HK-2 (cell line): ENCODE data around the gene KYAT1.

Experiments used
- DNase-seq: peaks from one replicate; pipeline ENCODE4 v3.0.0-alpha.2; 2018; ENCODE audit not compliant: unreplicated experiment

KYAT1 gene

DNA sequence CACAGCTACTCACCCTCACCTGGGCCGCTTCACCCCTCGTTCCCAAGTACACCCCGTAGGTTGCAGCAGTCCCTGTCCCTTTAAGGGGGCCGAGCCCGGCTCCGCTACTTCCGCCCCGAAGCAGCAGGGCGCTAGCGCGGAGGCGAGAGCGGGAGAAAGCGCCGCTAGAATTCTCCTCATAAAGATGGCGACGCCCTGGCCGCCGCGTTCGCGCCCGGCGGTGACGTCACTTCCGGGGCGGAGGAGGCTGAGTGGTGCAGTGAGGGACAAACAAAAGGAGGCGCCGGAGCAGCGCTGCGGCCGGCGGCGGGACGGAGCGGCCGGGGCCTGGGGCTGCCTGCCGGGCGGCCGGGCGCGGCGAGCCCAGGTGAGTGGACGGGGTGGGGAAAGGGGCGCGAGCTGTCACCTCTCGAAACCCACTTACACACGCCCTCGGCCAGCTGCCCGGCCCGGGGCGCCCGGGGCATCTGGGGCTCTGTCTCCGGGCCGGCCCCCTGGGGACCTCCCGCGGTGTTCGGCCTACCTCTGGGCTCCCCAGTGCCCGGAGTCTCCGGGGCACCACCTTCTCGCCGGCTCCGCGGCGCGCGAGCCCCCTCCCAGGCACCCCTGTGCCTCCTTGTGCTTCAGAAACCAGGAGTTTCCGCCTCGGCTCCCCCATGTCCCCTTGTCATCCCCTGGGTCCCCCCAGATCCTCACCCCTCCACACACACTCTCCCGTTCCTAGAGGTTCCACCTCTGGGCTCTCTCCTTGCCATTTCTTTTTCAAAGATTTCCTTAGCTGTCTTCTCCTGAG lies at the start of gene KYAT1, which contains the start of gene LRRC8A:
KYAT1 (minus strand) TSS at position 67 of the 793 bp plus-strand sequence. CDS start 36,545 bp downstream, outside the sequence.
LRRC8A (plus strand) TSS at position 250 of the 793 bp plus-strand sequence. CDS start 25,032 bp downstream, outside the sequence.
- DNase-seq, result peak; percentile 97

DNA sequence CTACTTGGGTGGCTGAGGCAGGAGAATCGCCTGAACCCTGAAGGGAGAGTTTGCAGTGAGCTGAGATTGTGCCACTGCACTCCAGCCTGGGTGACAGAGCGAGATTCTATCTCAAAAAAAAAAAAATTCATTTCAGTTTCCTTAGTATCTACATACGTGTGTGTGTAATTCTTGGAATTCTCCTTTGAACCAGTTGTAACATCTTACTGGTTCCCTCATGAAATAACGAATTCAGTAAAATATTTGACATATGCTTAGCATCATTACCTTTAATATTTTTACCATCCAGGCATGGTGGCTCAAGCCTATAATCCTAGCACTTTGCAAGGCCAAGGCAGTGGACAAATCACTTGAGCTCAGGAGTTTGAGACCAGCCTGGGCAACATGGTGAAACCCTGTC lies 47.8 kb upstream of the KYAT1 start:
- no peak for DNase-seq

GRCh38 chr9:128928624-128929023 lies 46.9 kb upstream of the KYAT1 start:
- DNase-seq, result no peak

DNA sequence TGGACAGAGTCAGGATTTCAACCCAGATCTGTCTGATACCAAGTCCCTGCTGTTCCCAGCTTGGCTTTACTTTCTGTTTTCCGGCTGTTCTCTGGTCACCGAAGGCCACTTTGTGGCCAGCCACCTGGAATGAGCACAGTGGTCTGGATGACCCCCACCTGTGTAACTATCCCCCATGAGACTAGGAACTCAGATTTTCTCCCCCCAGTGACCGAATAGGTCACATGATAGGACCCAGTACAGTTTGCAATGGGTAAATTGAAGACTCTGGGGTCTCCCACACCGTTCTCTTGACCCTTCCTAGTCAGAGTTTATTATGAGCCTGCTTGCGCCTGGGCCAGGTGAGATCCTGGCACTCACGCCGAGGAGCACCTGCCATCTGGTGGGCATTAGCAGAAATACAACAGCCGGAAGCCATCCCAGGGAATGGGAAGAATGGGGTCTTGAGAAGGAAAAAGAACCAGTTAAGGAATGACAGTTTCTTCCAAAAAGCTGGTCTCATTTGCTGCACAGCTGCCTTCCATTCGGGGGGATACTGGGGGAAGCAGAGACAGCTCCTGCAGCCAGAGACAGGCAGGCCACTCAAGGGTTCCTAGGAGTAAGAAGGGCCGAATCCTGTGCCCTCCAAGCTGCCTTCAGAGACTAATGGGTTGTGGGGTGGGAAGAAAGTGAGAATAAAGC lies 46.1 kb upstream of the KYAT1 start:
- DNase-seq, result peak; percentile 64

- no peak for DNase-seq
Measured at GRCh38 chr9:128923493-128923883, 41.7 kb upstream of the KYAT1 start.

GRCh38 chr9:128921881-128922763 lies 40.4 kb upstream of the KYAT1 start:
- no peak for DNase-seq

DNA sequence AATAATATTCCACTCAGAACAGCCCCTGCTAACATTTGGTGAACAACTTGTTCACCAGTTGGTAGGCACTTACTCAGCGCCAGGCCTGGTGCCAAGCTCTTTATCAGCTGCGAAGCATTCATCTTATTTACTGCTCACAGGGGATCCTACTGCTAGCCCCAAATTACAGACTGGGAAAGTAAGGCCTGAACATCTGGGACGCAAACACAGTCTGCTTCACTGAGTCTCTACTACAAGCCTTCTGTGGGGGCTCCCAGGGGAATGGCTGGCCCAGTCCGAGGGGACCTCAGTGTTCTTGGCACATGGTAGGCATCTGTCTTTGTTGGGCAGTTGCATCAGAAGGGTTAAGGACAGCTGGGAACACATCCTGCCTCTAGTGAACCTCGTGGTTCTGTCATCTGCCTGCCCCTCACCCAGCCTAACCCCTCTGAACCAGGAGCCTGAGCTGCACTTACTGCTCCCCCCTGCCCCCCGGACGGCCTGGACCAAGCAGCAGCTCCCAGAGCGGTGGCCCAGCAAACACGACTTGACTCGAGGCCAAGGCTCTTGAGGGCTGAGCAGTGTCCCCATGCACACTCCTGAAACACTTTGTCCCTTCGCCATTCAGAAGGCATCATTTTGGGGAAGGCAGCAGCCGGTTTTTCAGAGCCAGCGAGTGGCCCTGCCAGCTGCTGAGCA lies 38.8 kb upstream of the KYAT1 start, which contains the start of gene PHYHD1:
PHYHD1 (plus strand) TSS at position 602 of the 678 bp plus-strand sequence. CDS start 1,342 bp downstream, outside the sequence.
- DNase-seq, result no peak

DNA sequence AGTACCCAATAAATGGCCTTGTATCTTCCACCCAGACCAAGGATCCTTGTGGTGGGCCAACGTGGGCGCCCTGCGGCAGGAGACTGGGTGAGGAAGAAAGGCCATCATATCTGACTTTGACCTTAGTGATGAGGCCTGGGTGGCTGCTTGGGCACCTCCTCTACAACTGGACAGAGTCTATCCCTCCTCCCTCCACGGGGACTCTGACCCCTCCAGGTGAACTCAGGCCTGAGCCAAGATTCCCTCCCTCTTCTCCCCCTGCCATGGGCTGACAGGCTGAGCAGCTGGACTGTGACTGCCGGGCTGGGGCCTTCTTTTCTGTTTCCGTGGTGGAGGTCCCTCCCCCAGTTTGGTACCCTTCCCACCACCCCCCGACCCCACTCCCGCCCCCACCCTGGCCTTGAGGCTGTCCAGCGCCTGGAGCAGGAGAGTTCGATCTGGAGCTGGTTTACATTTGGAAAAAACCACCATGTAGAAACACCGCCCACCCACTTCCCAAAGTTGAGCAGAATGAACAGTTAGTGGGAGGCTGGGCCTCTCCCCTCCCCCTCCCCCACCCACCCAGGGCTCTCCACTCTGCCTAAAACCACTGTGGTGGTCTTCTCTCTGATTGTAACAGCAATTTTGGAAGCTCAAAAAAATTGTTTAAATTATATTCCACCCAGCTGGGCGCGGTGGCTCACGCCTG lies 37.8 kb upstream of the KYAT1 start:
- no peak for DNase-seq

DNA sequence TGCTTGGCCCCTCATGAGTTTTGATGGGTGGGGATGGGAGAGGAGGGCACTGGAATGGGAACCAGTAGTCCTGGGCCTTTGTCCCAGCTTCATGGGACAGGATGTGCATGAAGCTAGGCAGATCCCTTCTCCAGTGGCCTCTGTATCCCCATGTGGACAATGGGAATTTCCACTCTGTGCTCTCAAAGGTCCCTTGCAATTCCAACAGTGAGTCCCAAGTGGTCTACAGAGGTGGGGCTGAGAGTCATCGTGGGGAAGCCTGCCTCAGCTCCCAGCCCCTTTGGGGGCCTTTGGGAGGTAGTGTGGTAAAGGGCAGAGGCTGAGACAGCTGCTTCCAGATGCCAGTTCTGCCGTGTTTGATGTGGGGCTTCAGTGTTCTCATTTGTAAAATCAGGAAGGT lies 37.2 kb upstream of the KYAT1 start:
- no peak for DNase-seq

DNA sequence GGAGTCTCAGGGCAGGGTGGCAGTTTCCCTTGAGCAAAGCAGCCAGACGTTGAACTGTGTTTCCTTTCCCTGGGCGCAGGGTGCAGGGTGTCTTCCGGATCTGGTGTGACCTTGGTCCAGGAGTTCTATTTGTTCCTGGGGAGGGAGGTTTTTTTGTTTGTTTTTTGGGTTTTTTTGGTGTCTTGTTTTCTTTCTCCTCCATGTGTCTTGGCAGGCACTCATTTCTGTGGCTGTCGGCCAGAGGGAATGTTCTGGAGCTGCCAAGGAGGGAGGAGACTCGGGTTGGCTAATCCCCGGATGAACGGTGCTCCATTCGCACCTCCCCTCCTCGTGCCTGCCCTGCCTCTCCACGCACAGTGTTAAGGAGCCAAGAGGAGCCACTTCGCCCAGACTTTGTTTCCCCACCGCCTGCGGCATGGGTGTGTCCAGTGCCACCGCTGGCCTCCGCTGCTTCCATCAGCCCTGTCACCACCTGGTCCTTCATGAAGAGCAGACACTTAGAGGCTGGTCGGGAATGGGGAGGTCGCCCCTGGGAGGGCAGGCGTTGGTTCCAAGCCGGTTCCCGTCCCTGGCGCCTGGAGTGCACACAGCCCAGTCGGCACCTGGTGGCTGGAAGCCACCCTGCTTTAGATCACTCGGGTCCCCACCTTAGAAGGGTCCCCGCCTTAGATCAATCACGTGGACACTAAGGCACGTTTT lies 35.5 kb upstream of the KYAT1 start:
- no peak for DNase-seq

DNA sequence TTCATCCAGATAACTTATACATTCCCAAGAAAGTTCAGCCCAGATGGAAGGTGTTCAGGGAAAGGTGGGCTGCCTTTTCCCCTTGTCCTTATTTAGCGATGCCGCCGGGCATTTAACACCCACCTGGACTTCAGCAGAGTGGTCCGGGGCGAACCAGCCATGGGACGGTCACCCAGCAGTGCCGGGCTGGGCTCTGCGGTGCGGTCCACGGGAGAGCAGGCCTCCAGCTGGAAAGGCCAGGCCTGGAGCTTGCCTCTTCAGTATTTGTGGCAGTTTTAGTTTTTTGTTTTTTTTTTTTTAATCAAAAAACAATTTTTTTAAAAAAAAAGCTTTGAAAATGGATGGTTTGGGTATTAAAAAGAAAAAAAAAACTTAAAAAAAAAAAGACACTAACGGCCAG lies 35.0 kb upstream of the KYAT1 start:
- no peak for DNase-seq

DNA sequence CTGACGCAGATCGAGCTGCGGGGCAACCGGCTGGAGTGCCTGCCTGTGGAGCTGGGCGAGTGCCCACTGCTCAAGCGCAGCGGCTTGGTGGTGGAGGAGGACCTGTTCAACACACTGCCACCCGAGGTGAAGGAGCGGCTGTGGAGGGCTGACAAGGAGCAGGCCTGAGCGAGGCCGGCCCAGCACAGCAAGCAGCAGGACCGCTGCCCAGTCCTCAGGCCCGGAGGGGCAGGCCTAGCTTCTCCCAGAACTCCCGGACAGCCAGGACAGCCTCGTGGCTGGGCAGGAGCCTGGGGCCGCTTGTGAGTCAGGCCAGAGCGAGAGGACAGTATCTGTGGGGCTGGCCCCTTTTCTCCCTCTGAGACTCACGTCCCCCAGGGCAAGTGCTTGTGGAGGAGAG lies 34.5 kb upstream of the KYAT1 start:
- no peak for DNase-seq

DNA sequence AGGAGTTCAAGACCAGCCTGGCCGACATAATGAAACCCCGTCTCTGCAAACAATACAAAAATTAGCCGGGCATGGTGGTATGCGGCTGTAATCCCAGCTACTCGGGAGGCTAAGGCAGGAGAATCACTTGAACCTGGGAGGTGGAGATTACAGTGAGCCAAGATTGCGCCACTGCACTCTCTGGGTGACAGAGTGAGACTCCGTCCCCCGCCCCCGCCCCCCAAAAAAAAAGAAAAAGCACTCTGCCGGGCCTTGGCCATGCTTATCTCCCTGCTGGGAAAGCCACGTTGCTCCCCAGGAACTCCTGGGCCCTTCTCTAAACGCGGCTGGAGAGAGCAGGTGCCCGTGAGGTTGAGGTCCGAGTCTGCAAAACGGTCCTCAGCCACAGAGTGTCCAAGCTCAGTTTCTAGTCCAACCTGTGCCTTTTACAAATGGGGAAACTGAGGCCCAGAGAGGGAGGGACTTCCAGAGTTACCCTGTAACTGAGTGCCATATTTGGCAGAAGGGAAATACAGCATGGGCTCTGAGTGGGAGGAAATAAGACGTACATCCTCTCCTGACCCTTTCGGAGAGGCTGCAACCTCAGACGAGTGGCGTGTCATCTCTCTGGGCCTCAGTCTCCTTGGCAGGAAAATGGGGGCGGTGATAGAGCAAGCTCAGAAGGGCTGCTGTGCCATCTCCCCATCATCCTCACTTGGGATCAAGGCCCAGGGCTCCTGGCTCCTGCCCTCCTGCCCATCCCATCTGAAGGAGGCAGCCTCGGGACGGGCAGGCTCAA lies 32.4 kb upstream of the KYAT1 start:
- DNase-seq, result no peak

DNA sequence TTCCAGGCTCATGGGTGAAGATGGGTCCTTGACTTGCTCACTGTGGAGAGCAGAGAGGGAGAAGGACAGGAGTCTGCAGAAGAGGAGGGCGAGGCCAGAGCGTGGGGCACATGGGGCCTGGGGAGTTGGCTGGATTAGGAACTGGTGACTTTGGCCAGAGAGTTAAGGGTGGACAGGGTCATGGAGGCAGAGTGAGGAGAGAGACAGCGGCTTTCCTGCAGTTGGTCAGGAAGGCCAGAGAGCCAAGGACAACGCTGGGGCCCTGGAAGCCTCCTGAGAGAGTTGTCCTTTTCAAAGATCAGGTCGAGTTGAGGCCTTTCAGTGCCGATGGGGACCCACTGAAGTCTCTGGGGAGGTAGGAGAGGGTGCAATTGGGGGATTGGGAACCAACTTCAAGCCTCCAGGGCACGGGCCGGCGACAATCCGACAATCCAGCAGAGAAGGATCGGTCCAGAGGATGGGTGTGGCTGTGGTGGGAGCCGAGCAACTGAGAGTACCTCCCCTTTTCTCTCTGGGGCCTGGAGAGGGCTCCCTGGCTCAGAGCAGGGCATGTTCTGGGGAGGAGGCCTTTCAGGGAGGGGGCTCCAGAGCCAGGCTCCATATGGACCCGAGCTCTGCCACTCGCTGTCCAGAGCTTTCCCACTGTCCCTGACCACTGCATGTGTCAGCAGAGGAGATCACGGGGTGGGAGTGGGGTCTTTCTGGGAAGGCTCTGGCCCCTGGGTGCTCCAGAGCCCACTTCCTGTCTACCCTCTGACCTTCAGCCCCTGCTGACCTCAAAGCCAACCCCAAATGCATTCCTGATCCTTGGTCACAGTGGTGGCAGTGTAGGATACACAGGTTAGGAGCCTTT lies 31.5 kb upstream of the KYAT1 start:
- DNase-seq, result no peak

DNA sequence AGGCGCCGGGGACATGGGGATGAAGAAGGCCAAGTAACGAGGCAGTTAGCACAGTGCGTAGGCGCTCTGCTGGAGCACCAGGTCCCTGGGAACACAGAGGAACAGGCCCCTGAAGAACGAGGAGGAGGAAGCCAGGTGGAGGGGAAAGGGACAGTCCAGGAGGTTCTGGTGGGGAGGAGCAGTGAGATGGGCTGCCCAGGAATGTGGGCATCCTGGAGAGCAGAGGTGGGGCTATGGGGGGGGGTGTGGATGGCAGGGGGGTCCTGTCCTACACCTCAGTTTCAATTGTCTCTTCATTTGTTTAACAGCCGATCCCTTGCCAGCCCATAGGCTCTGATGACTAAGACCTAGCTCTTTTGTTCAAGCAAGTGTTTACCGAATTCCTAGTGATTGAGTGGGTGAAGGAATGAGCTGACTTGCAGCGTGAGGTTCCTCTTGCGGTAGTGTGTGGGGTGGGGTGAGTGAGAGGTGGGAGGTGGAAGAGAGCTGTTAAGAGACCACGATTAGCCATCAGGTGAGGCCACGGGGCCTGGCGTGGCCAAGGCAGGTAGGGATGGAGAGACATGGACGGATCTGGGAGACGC lies 30.6 kb upstream of the KYAT1 start:
- DNase-seq, result peak; percentile 80

- DNase-seq, result peak; percentile 92
Measured at GRCh38 chr9:128911529-128912035, 29.8 kb upstream of the KYAT1 start.

- DNase-seq, result no peak
Measured at GRCh38 chr9:128910906-128911305, 29.2 kb upstream of the KYAT1 start.

DNA sequence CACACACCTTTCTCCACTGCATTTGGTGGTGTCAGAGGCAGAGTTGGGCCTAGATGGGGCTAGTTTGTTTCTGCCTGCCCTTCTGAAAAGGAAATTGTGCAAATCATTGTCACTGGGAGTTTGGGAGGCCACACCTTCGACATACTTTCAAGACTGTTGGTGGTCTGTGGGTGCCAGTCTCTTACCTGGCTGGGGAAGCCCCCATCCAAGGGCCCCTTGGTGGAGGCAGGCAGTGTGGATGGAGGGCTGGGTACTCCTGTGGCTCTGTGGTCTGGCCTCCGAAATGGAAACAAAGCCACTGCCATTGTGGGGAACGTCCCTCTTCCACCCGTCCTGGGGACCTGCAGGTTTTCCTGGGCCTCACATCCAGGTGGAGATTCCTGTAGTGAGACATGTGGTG lies 28.1 kb upstream of the KYAT1 start:
- no peak for DNase-seq
